GM12875 (cell line): Measurements from ENCODE around the gene RND3.
A peak's percentile ranks its signal among the peaks of the same experiment; 100 is the strongest.

ENCODE experiments used
- H3K4me3 ChIP-seq: one replicate; pipeline ENCODE4 v1.5.1; 2011; ENCODE audit warnings: low read depth, low read length, control low read depth
- CTCF ChIP-seq: IDR thresholded peaks from 2 replicates; pipeline ENCODE4 v1.5.1; 2011; ENCODE audit warnings: low read depth, mild to moderate bottlenecking, control low read depth, inconsistent platforms, low read length, moderate library complexity, borderline replicate concordance; ENCODE audit not compliant: insufficient read depth

The RND3 gene

DNA sequence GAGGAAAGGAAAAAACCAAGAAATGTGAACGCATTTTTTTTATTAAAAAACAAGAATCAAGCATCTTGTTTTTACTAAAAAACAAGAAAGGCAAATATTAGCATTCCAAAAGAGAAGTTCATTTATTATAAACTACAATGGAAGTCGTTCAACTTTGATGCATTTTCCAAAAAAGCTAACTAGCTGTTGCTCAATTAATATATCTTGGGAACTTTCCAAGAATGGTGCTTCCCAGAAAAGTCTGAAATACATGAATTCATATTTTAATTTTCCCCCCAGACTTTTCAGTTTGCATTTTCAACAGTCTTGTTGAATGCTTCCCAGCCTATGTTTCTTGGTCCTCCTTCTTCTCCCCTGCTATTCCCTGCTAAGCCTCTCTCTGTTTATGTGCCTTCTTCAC is 7.5 kb upstream of the RND3 start:
- no peak for TF ChIP-seq CTCF
- no peak overlapping the region for H3K4me3 ChIP-seq

- no peak overlapping the region for H3K4me3 ChIP-seq
- no peak for TF ChIP-seq CTCF
Observed at GRCh38 chr2:150494234-150494945, 6.9 kb upstream of the RND3 start.

DNA sequence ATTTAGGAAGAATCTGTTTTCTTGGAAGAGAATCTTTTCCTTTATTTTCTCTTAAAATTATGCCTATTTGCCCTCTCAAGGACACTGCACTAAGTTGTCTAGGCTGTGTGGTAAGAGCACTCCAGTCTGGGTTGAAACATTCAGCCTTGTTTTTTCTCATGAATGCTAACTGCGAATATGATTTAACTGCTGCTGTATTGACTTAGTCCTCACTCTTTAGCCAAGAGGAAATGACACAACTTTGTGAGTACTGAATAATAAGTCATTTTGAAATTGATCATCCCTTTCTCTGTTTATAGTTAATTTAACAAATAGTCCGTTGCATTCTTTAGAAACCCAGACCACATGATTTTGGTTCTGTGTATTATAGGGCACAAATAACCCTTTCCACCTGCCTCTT is 4.5 kb upstream of the RND3 start:
- H3K4me3 ChIP-seq, result no peak overlapping the region
- no peak for TF ChIP-seq CTCF

DNA sequence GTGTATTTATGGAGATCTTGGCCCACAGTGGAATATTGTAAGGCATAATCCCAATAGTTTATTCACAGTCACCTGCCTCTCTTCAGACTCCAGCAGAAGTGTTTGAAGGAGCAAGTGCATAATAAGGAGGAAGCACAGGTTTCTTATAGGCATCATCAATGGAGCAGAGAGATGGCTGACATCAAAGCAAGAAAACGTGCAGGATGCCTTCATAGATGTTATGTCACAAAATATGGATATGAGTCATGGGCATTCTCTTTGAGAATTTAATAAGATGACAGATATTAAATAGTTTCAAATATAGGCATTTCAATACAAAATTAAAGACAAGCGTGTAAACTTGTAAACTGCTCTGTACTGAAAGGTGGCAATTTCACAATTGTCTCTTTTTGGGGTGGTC is 4.0 kb upstream of the RND3 start:
- TF ChIP-seq CTCF, result no peak
- H3K4me3 ChIP-seq, result no peak overlapping the region

DNA sequence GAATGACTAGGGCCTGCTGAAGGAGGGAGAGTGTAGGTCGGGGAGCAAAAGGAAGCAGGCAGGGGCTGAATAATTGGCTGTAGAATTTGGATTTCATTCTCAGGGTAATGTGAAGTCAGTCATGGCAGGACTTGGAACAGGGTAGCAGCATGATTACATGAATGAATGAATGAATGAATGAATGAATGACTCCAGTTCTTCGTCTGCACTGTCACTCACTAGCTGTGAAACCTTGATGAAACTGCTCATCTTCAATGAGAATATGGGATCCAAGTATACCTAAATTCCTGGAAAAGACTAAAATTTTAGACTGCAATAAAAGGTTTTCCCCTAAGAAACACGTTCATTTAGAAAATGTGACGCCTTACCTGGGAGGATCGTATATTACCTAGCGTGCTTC is 3.0 kb upstream of the RND3 start:
- no peak for TF ChIP-seq CTCF
- H3K4me3 ChIP-seq, result no peak overlapping the region

DNA sequence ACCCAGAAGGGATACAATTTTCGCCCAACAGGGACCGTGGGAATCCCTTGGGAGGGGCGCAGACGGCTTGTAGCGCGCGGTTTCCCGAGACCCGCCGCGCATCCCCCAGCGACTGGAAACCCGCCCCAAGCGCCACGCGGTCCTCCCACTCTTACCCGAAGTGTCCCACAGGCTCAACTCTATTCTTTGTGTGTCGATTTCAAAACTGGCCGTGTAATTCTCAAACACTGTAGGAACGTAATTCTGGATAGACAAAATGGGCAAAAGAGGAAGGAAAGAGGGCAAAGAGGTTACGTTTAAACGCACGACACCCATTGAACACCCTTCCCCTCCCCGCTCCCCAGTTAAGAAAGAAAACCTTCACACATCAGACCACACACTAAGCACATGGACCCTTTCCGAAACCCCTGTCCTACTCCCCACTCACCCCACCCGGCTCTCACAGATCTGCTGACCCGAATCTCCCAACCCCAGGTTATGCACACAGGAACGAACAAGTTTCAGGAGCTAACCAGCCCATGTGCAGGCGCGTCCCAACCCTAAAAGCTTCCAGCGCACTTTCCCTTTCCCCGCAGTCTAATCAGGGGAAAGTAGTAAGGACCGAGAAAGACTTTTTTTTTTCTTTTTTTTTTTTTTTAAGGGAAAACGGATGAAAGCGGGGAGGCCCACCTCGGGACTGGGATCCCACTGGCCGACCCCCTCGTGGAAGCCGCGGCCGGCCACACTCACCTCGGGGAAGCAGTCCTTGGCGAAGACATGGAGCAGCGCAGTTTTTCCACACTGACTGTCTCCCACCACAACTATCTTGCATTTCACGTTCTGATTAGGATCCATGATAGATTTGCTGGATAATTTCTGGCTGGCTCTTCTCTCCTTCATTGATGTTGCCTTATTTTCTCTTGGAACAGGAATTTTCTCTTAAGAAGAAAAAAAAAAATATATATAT is 655 bp downstream of the RND3 start:
- TF ChIP-seq CTCF, result no peak
- peak overlapping the region; percentile 63 for H3K4me3 ChIP-seq
